ENCODE measurements around the gene TTLL11.

TTLL11 gene

GRCh38 chr9:121968056-121968455, 125.1 kb downstream of the TTLL11 start:
- DNase-seq (ENCODE audit: low read depth), result no peak

- no peak for DNase-seq (ENCODE audit: low read depth)
These were observed 126.4 kb downstream of the TTLL11 start for GRCh38 chr9:121966706-121967105.

DNA sequence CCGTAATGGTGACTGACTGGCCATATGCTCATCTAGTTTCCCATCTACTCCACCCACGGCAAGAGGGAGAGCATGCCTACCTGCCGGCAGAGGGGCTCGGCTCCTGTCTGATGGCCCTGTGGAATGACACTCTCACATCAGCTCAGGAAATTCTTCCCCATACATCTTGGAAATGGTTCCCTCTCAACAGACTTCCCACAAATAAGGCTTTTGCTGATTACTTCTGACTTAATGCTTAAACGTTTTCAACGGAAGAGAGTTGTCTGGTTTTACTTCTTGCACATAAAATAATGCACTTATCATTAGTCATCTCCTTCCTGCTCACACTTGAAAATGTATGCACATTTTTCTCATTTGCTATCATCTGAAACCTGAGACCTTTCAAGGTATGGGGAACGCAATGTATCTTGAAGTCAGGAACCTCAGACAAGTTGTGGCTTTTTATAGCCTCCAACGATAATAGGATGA, 129.5 kb downstream of the TTLL11 start:
- no peak for DNase-seq (ENCODE audit: low read depth)

- DNase-seq (ENCODE audit: low read depth), result no peak
These were observed 130.7 kb downstream of the TTLL11 start for GRCh38 chr9:121962421-121962820.

DNA sequence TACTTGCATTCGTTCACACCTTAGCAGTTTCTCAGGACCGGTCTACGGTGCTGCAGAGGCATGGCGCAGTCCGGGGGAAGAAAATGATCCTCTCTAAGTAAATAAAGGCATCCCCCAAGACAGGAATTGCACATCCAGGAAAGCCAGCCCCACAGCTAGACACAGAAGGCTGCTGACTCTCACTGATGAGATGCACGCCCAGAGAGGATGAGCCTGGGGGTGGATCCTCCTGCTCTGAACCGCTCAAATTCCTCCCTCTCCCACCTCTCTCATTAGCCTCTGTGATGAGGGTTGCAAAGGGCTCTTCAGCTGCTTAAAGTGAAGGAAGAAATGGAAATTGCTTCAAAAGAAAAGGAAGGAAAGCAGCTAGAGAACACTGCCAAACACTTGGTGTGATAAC, 132.4 kb downstream of the TTLL11 start:
- DNase-seq (ENCODE audit: low read depth), result no peak

DNA sequence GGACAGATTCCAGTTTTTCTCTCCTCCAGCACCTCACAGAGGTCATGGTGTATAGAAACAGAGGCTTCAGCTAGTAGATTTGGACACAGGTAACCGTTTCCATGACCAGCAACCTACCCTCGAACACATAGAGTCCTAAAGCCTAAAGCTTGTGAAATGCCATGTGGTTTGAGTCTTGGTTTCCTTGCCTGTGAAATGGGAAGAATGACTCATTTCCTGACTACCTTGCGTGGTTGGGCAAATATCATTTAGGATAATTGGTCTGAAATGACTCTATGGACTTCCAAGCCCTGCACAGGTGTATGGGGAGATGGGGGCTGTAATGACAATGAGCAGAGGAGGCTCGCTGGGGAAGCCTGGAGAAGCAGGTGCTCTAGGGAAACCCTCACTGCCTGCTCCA, 134.6 kb downstream of the TTLL11 start:
- no peak for DNase-seq (ENCODE audit: low read depth)

GRCh38 chr9:121956808-121957207, 136.3 kb downstream of the TTLL11 start:
- DNase-seq (ENCODE audit: low read depth), result no peak

GRCh38 chr9:121955649-121956048, 137.5 kb downstream of the TTLL11 start:
- no peak for DNase-seq (ENCODE audit: low read depth)

GRCh38 chr9:121954477-121955140, 138.5 kb downstream of the TTLL11 start:
- DNase-seq (ENCODE audit: low read depth), result no peak

GRCh38 chr9:121952611-121953010, 140.5 kb downstream of the TTLL11 start:
- no peak for DNase-seq (ENCODE audit: low read depth)

DNA sequence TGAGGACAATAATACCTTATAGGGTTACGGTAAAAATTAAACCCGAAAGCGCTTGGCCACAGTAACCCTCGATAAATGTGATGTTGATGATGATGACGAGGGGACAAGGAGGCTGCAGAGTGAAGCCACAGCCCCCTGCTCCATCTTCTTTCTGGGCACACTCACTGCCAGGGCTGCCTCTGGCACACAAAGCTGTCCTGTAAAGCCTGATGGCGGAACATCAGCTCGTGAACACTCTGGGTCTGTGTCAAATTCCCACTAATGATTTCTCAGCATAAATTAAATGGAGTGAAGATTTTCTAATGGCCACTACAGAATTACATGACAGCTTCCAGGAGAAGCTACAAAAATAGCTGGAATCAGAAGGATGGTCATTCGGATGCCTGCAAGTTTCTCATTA, 142.2 kb downstream of the TTLL11 start:
- no peak for DNase-seq (ENCODE audit: low read depth)

DNA sequence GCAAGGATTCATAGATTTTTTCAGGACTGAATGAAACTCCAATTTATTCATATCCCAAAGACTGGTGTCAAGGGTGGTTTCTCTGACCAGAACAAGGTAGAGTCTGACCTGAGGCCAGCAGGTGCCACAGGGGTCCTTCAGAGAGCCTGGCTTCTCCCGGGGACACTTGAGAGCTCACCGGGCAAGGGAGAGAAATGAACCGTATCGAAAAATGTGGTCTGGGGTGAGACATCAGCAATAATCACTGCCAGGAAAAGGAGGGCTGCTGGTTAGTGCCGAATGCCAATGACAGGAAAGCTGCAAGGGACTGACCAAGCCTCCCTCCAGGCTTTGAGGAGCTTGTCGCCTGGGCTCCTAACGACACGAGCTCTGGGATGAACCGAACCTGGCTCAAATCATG, 142.7 kb downstream of the TTLL11 start:
- no peak for DNase-seq (ENCODE audit: low read depth)

- no peak for DNase-seq (ENCODE audit: low read depth)
These were observed 143.3 kb downstream of the TTLL11 start for GRCh38 chr9:121949766-121950165.

DNA sequence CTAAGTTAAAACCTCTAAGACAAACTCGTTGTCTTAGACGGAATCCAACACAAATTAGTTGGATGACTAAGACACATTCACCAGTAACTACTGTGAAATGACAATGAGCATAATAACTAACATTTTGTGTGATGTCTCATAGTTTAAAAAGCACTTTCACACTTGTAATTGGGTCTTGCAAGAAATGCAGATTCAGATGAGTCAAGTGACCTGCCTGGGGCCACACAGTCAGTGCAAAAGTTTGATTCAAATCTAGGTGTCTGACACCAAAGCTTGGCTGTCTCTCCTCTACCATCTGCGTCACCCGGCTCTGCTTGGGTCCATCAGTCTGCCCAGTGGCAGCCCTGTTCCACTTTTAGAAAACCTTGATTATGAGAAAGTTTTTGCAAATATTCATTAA, 143.7 kb downstream of the TTLL11 start:
- no peak for DNase-seq (ENCODE audit: low read depth)

DNA sequence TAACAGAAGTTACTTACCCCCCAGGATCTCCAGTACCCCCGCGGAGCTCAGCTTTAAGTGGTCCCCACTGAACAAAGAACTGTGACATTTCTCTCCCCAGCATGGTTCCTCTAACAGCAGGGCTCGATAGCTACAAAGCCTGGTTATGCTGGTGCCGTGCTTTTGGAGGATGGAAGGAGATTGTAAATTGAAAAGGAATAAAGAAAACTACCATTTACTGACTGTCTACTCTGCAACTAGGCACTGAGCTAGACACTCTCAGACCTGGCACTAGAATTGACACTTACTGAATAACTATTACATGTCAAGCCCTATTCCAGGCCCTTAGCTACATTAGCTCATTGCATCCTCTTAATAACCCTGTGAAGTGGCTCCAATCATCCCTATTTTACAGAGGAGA, 145.3 kb downstream of the TTLL11 start:
- no peak for DNase-seq (ENCODE audit: low read depth)

DNA sequence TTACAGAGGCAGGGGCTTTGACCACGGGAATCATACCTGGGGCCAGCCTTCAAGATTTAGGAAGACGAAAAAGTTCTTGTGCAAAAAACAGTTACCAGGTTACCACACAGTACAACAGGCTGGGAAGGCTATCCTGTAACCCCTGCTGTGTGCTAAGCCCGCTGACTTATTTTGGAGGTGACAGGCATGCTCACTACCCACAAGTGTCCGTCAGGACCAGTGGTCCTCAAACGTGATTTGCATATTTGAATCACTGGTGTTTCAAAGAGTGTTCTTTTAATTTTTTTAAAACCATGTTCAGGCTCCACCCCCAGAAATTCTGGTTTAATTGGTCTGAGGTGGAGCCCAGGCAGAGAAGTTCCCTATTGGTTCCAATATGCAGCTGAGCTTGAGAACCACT, 146.6 kb downstream of the TTLL11 start:
- no peak for DNase-seq (ENCODE audit: low read depth)

GRCh38 chr9:121945849-121946248, 147.3 kb downstream of the TTLL11 start:
- DNase-seq (ENCODE audit: low read depth), result no peak

DNA sequence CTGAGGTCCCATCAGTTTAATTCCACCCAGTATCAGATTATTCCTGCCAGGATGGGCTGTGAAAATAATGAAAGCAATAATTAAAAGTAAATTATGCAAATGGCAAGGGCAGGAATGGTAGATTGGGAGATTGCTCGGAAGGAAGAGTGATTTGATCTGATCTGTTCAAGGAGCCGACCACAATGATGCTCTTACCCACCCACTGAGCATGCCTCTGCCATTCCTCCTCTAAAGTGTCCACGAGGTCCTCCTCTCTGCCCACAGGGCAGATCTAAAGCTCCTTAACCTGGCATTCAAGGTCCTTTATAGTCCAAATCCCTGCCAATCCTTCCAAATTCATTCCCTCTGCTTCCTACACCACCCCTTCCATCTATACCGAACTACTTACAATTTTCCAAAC, 147.8 kb downstream of the TTLL11 start:
- no peak for DNase-seq (ENCODE audit: low read depth)

GRCh38 chr9:121944711-121945191, 148.4 kb downstream of the TTLL11 start:
- no peak for DNase-seq (ENCODE audit: low read depth)

- DNase-seq (ENCODE audit: low read depth), result no peak
These were observed 149.6 kb downstream of the TTLL11 start for GRCh38 chr9:121943463-121943862.

GRCh38 chr9:121942866-121943382, 150.2 kb downstream of the TTLL11 start:
- DNase-seq (ENCODE audit: low read depth), result no peak

- DNase-seq (ENCODE audit: low read depth), result no peak
These were observed 150.8 kb downstream of the TTLL11 start for GRCh38 chr9:121942313-121942712.

DNA sequence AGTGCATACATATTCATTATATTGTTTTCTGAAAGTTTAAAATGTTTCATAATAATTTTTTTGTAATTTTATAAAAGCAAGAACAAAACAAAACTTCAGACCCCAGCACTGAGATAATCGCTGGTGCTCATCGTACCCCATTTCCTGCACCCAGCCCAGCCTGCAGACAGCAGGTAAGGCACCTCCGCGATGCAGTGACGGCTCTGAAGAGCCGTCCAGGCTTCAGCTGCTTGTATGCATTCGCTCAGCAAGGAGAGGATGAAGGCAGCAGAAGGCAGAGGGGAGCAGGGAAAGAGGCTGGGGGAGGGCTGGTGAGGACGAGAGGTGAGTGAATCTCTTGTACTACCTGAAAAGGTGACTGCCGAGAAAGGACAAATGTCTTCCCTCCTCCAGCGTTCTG, 153.5 kb downstream of the TTLL11 start:
- DNase-seq (ENCODE audit: low read depth), result no peak

GRCh38 chr9:121938621-121939020, 154.5 kb downstream of the TTLL11 start:
- DNase-seq (ENCODE audit: low read depth), result no peak
